ENCODE measurements around the gene ATP5F1A.

ATP5F1A gene

GRCh38 chr18:46071653-46072375 is 26.3 kb downstream of the ATP5F1A start, which contains the start of gene PSTPIP2:
TSS of gene PSTPIP2 (minus strand) at chr18:46072260. CDS start at chr18:46072188, 72 bp downstream.
- TF ChIP-seq CTCF (IDR thresholded peaks at IDR 0.05): no peak

DNA sequence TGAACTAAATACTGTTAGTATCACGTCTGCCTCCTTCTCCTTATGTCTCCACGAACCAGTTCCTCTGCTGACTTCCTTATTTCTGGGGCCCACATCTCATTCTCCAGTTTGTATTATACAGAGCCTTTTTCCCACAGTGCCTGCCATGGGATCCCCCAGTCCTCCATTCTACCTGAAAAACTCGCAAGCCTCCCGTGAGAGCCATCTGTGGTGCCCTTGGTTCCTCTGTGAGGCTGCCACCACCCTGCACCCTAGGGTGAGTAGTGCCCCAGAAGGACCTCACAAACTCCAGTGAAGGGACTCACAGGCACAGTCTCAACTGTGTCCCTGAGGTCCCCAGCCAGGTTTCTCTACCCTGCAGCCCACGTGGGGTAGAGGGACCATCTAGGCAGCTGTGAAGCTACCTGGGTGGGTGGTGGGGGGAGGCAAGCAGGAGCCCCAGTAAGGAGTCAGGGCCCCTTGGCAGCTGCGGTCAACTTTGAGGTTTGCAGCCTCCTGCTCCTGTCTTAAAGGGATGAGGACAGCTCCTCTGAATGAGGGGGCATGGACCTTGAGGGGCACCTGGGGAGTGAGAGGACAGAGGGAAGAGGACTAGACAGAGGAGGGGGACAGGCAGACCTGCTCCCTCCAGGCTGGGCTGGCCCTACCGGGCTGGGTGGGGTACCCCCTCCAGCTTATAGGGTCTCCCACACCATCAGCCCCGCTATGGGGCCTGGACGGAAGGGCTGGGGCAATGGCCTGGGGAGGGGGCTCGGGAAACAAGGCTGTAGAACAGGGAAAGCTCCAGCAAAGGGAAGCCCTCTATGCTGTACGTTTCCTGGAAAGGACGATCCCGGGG is 27.1 kb downstream of the ATP5F1A start:
- TF ChIP-seq CTCF (IDR thresholded peaks at IDR 0.05): no peak

GRCh38 chr18:46070232-46070631 is 27.9 kb downstream of the ATP5F1A start:
- no peak for TF ChIP-seq CTCF (IDR thresholded peaks at IDR 0.05)

- TF ChIP-seq CTCF (IDR thresholded peaks at IDR 0.05): no peak
Observed at GRCh38 chr18:46069524-46069923, 28.6 kb downstream of the ATP5F1A start.

- no peak for TF ChIP-seq CTCF (IDR thresholded peaks at IDR 0.05)
Observed at GRCh38 chr18:46068763-46069162, 29.3 kb downstream of the ATP5F1A start.

DNA sequence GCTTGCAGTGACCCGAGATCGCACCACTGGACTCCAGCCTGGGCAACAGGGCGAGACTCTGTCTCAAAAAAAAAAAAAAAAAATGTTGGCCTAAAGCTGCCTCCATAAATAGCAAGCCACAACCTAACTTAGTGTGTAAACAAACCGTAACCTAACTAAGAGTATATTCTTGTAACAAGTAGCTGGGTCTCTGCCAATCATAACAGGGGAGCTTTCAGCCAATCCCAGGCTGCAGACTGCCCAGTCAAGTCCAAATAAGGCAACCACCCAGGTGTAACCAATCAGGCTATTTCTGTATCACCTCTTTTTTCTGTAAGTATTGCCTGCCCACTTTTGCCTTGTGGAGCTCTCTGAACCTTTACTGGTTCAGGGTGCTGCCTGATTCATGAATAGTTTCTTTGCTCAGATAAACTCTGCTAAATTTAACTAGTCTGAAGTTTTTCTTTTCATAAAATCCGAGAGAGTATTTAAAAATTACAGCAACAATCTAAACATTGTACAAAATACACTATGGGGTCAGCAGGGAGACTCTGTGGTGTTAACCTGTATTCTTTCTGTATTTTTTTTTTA is 30.6 kb downstream of the ATP5F1A start:
- no peak for TF ChIP-seq CTCF (IDR thresholded peaks at IDR 0.05)

DNA sequence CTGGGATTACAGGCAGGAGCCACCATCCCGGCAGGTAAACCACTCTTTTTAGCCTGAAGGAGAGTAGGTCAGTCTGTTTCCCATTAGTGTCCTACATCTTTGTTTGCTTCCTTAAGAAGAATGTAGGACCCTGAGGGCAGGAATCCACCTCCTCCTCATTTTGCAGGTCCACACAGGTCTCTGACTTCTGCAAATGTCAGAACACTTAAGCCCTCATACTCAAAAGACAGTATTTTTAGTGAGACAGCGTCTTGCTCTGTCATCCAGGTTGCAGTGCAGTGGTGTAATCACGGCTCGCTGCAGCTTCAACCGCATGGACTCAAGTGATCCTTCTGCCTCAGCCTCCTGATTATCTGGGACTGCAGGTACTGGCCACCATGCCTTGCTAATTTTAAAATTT is 35.3 kb downstream of the ATP5F1A start:
- no peak for TF ChIP-seq CTCF (IDR thresholded peaks at IDR 0.05)
